ENCODE data around the gene EFNB3. TPM values are rescaled to one million over a fixed set of nuclear protein-coding genes. Genes with fewer than 3 reads are reported as not detected.

Gene EFNB3
- total RNA-seq (2022; extraction: Qiagen RNA extraction), result 0.99 to 1.5 TPM (median 1.3 TPM) in 5 replicates

GRCh38 chr17:7704601-7705268, at the start of gene EFNB3:
TSS of gene EFNB3 (plus strand) at chr17:7705202. CDS start at chr17:7705599, 397 bp downstream.

DNA sequence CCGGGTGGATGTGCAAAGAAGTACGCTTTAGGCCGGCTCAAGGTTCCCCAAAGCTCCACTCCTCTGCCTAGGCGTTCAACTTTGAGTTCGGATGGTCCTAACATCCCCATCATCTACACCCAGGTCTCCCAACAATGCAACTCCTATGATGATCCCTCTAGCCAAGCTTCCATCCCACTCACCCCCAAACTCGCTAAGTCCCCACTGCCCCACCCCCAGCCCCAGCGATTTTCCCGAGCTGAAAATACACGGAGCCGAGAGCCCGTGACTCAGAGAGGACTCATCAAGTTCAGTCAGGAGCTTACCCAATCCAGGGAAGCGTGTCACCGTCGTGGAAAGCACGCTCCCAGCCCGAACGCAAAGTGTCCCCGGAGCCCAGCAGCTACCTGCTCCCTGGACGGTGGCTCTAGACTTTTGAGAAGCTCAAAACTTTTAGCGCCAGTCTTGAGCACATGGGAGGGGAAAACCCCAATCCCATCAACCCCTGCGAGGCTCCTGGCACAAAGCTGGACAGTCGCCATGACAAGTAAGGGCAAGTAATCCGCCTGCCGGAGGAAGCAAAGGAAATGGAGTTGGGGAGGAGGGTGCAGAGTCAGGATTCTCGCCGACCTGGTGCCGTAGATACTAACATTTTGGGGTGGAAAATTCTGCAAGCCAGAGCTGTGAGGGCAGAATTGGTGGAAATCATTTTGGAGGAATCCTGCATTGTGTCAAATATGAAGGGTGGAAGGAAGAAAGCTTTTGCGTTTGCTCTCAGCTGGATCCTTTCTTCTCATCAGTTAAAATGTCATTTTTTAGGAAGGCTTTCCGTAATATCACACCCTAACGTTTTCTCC, 17.7 kb upstream of the EFNB3 start, which contains the start of gene TP53:
TSS of gene TP53 (minus strand) at position 419 of the 836 bp plus-strand sequence. CDS start 10,896 bp downstream, outside the sequence.

GRCh38 chr17:7687908-7688807, 16.8 kb upstream of the EFNB3 start, which contains the start of gene WRAP53:
TSS of gene WRAP53 (plus strand) at chr17:7688477. CDS start at chr17:7688649, 172 bp downstream.

GRCh38 chr17:7716901-7717755, 12.1 kb downstream of the EFNB3 start, which contains the start of gene DNAH2:
TSS of gene DNAH2 (plus strand) at chr17:7717744. CDS start at chr17:7719735, 1,991 bp downstream.

Other genes starting within 250 kb of the EFNB3 start
- 20.6 to 29.5 TPM (median 27.8 TPM) in 5 replicates for gene ZBTB4, start 225.6 kb upstream of the EFNB3 start, total RNA-seq (2022; extraction: Qiagen RNA extraction)
- gene SLC35G6, start 223.8 kb upstream of the EFNB3 start, total RNA-seq (2022; extraction: Qiagen RNA extraction), result not detected in 5 replicates
- 49.1 to 95.5 TPM (median 91.3 TPM) in 5 replicates for gene POLR2A, start 220.8 kb upstream of the EFNB3 start, total RNA-seq (2022; extraction: Qiagen RNA extraction)
- gene TNFSF12, start 156.1 kb upstream of the EFNB3 start, total RNA-seq (2022; extraction: Qiagen RNA extraction), result 6.8 to 12.9 TPM (median 12.1 TPM) in 5 replicates
- 0.46 to 0.83 TPM (median 0.62 TPM) in 5 replicates for gene TNFSF13, start 146.5 kb upstream of the EFNB3 start, total RNA-seq (2022; extraction: Qiagen RNA extraction)
- 87.8 to 104 TPM (median 102 TPM) in 5 replicates for gene SENP3, start 143.3 kb upstream of the EFNB3 start, total RNA-seq (2022; extraction: Qiagen RNA extraction)
- gene CD68, start 125.6 kb upstream of the EFNB3 start, total RNA-seq (2022; extraction: Qiagen RNA extraction), result 24.8 to 38.2 TPM (median 33.6 TPM) in 5 replicates
- gene MPDU1, start 121.3 kb upstream of the EFNB3 start, total RNA-seq (2022; extraction: Qiagen RNA extraction), result 117 to 135 TPM (median 121 TPM) in 5 replicates
- 0.16 to 0.27 TPM (median 0.20 TPM) in 5 replicates for gene SOX15, start 115.1 kb upstream of the EFNB3 start, total RNA-seq (2022; extraction: Qiagen RNA extraction)
- 45.4 to 60.2 TPM (median 59.3 TPM) in 5 replicates for gene FXR2, start 90.3 kb upstream of the EFNB3 start, total RNA-seq (2022; extraction: Qiagen RNA extraction)
- 61.1 to 73.5 TPM (median 62.9 TPM) in 5 replicates for gene SAT2, start 77.4 kb upstream of the EFNB3 start, total RNA-seq (2022; extraction: Qiagen RNA extraction)
- gene SHBG, start 75.1 kb upstream of the EFNB3 start, total RNA-seq (2022; extraction: Qiagen RNA extraction), result 0.27 to 0.56 TPM (median 0.43 TPM) in 5 replicates
- gene ATP1B2, start 54.3 kb upstream of the EFNB3 start, total RNA-seq (2022; extraction: Qiagen RNA extraction), result 0.08 to 0.46 TPM (median 0.39 TPM) in 5 replicates
- gene TP53, start 17.7 kb upstream of the EFNB3 start, total RNA-seq (2022; extraction: Qiagen RNA extraction), result 38.7 to 51.6 TPM (median 47.4 TPM) in 5 replicates
- gene WRAP53, start 16.7 kb upstream of the EFNB3 start, total RNA-seq (2022; extraction: Qiagen RNA extraction), result 27.7 to 33.8 TPM (median 32.7 TPM) in 5 replicates
- 0.02 to 0.06 TPM (median 0.03 TPM) in 5 replicates for gene DNAH2, start 12.5 kb downstream of the EFNB3 start, total RNA-seq (2022; extraction: Qiagen RNA extraction)
- gene KDM6B, start 129.0 kb downstream of the EFNB3 start, total RNA-seq (2022; extraction: Qiagen RNA extraction), result 10.5 to 21.0 TPM (median 14.6 TPM) in 5 replicates
- gene TMEM88, start 149.9 kb downstream of the EFNB3 start, total RNA-seq (2022; extraction: Qiagen RNA extraction), result 0.16 to 1.2 TPM (median 0.64 TPM) in 5 replicates
- 189 to 229 TPM (median 204 TPM) in 5 replicates for gene NAA38, start 152.4 kb downstream of the EFNB3 start, total RNA-seq (2022; extraction: Qiagen RNA extraction)
- gene CYB5D1, start 152.8 kb downstream of the EFNB3 start, total RNA-seq (2022; extraction: Qiagen RNA extraction), result 20.9 to 22.7 TPM (median 21.7 TPM) in 5 replicates
- gene CHD3, start 183.6 kb downstream of the EFNB3 start, total RNA-seq (2022; extraction: Qiagen RNA extraction), result 56.7 to 75.9 TPM (median 72.6 TPM) in 5 replicates
- 1.3 to 2.4 TPM (median 1.5 TPM) in 5 replicates for gene RNF227, start 211.1 kb downstream of the EFNB3 start, total RNA-seq (2022; extraction: Qiagen RNA extraction)
- 1.2 to 3.0 TPM (median 2.5 TPM) in 5 replicates for gene KCNAB3, start 224.7 kb downstream of the EFNB3 start, total RNA-seq (2022; extraction: Qiagen RNA extraction)
- gene TRAPPC1, start 226.7 kb downstream of the EFNB3 start, total RNA-seq (2022; extraction: Qiagen RNA extraction), result 295 to 368 TPM (median 319 TPM) in 5 replicates
- gene CNTROB, start 227.0 kb downstream of the EFNB3 start, total RNA-seq (2022; extraction: Qiagen RNA extraction), result 32.5 to 44.7 TPM (median 43.3 TPM) in 5 replicates

All from A549 treated with dexamethasone at 1 μM for 4 hours (cell line).